BJ (cell line): ENCODE measurements around the gene COA1. TPM values are rescaled to one million over a fixed set of nuclear protein-coding genes. Genes with fewer than 3 reads are reported as not detected.

ENCODE experiments used
- CTCF ChIA-PET: fragments of 350-600 bp; formaldehyde crosslinking; extraction: SDS; loops from one replicate; lab custom pipeline; 2021; ENCODE audit warnings: antibody characterized with exemption, inconsistent platforms; lab: Yijun Ruan, JAX
- POLR2A ChIA-PET: fragments of 300-600 bp; sonication (Branson Sonifier 250); formaldehyde crosslinking; extraction: SDS; loops from one replicate; lab custom pipeline; 2021; ENCODE audit warnings: antibody characterized with exemption; lab: Charles Lee
- DNase-seq: peaks from one replicate; pipeline ENCODE4 v3.0.0-alpha.2; 2011; ENCODE audit warnings: low read depth
- H3K27me3 ChIP-seq: 2 replicates; pipeline ENCODE4 v1.6.0; 2011; ENCODE audit warnings: low read length; ENCODE audit not compliant: control insufficient read depth, insufficient read depth
- H3K36me3 ChIP-seq: 2 replicates; pipeline ENCODE4 v1.5.1; 2011; ENCODE audit warnings: low read length; ENCODE audit not compliant: control insufficient read depth, insufficient read depth
- H3K4me3 ChIP-seq: 2 replicates; pipeline ENCODE4 v1.5.1; 2011; ENCODE audit warnings: low read depth, mild to moderate bottlenecking, control low read depth, low read length
- CTCF ChIP-seq: IDR thresholded peaks from 2 replicates; pipeline ENCODE4 v1.5.1; 2011; ENCODE audit warnings: low read depth, mild to moderate bottlenecking, control low read depth, inconsistent platforms, low read length, moderate library complexity; ENCODE audit not compliant: insufficient read depth
- polyA plus RNA-seq: library from polyadenylated mRNA; depleted of rRNA; stranded (reverse); fragments of >200 nt; gene quantifications from 2 replicates; pipeline ENCODE4 v1.2.3, GENCODE V29; 2011

Gene COA1
- polyA plus RNA-seq, 1 experiment: 20.2 TPM

DNA sequence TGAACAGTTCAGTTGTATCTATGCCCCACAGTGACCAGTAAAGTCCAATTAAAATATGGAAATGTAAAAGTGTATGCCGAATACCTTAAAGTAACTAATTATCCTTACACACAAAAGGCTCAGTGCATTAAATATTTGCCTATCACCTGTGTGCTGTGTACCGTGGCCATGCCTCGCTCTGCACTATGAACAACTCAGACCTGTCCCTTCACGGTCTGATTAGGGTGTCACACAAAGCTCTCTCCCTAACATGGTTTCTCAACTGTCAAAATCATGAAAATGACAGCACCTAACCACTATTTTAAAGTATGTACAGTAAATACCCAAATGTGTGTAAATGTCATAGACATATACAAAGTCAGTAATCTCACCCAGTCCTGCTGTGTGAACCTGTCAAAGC is 103.3 kb downstream of the COA1 start:
- no peak overlapping the region for H3K4me3 ChIP-seq
- ChIA-PET POLR2A (interaction anchor here (0.6 kb wide), 1 partner anchor 14 kb away, joined by 3 read pairs; no protein-coding TSS in a partner anchor), CTCF (interaction anchor here (3.3 kb wide), 1 partner anchor 44 kb away, joined by 23 read pairs; the partner anchor contains the start of gene STK17A)
- no peaks in the 10 kb centered on the region for H3K27me3 ChIP-seq
- no peak for TF ChIP-seq CTCF
- no peak for DNase-seq
- H3K36me3 ChIP-seq: peaks cover 7% of the 10 kb centered on the region

- no peak overlapping the region for H3K4me3 ChIP-seq
- H3K27me3 ChIP-seq: no peaks in the 10 kb centered on the region
- ChIA-PET POLR2A (interaction anchor here (0.6 kb wide), 1 partner anchor 15 kb away, joined by 3 read pairs; no protein-coding TSS in a partner anchor), CTCF (interaction anchor here (3.3 kb wide), 1 partner anchor 43 kb away, joined by 23 read pairs; the partner anchor contains the start of gene STK17A)
- H3K36me3 ChIP-seq: peaks cover 7% of the 10 kb centered on the region
- TF ChIP-seq CTCF: no peak
- no peak for DNase-seq
Measured at GRCh38 chr7:43625453-43625852, 103.9 kb downstream of the COA1 start.

DNA sequence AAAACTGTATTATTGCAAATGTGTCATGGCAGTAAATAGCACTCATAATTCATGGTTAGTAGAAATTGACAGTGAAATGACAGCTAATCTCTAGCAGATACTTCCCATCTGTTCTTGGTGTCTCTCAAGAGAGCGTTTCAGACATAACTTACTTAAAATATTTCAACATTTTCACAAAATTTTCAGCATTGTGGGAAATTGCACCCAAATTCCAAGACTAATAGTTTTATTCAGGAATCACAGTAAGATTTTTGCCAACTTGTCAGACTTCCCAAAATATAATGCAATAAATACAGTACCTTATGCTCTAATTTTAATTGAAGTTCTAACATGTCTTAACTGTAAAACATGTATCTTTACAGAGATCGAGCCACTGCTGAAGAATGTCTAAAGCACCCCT is 105.2 kb downstream of the COA1 start:
- H3K36me3 ChIP-seq: peaks cover 7% of the 10 kb centered on the region
- H3K27me3 ChIP-seq: no peaks in the 10 kb centered on the region
- TF ChIP-seq CTCF: no peak

GRCh38 chr7:43621729-43622448 is 107.4 kb downstream of the COA1 start:
- TF ChIP-seq CTCF: no peak
- DNase-seq: no peak
- POLR2A ChIA-PET: no interaction called here
- H3K4me3 ChIP-seq: no peak overlapping the region
- H3K36me3 ChIP-seq: peaks cover 8% of the 10 kb centered on the region
- CTCF ChIA-PET: interaction anchor here (0.8 to 1.5 kb wide), 3 partner anchors 39 to 217 kb away, joined by 3 to 5 read pairs (median 3); partner anchors contain the start of gene STK17A
- no peaks in the 10 kb centered on the region for H3K27me3 ChIP-seq

More for the DNA sequence above, 105.2 kb downstream of the COA1 start:
- POLR2A ChIA-PET: no interaction called here
- no peak for DNase-seq
- CTCF ChIA-PET: no interaction called here
- H3K4me3 ChIP-seq: no peak overlapping the region

DNA sequence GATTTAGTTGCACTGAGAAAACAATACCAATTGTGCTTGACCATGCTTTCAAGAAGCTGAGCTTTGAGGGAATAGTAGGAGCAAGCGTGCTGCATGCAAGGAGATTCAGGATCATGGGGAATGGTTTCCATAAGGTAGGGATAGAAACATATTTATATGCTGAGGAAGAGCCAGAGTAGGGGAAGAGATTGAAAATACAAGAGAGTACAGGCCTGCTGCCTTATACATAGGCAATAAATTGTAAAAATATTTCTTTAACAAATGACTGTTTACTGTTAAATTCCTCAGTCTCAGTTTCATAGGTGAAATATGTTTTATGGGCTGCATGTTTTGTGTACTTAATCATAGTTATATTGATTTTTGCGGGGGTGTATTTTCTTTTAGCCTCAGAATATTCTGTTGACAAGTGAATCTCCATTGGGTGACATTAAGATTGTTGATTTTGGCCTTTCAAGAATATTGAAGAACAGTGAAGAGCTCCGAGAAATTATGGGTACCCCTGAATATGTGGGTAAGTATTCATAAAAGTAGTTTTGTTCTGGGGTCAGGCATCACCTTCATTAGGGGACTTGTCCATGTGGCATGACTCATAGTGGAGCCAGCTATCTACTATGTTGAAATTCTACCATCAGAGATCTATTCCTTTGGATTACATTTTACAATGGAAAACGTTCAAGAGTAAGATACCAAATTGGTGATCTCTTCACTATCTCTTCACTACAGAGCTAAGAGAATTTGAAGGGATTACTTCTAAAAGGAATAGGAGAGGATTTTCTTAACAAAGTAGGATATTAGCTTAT is 109.9 kb downstream of the COA1 start:
- ChIA-PET CTCF (interaction anchor here (1.0 to 3.2 kb wide), 4 partner anchors 13 to 101 kb away, joined by 3 to 16 read pairs (median 6); partner anchors contain the start of gene STK17A), POLR2A (no interaction called here)
- H3K27me3 ChIP-seq: no peaks in the 10 kb centered on the region
- H3K4me3 ChIP-seq: no peak overlapping the region
- peaks cover 10% of the 10 kb centered on the region for H3K36me3 ChIP-seq
- TF ChIP-seq CTCF: no peak
- no peak for DNase-seq
